Endothelial cell of hepatic sinusoid (primary cell): Measurements from ENCODE around the gene LPIN3.

Experiments
- in situ Hi-C: cut with HindIII; loops from 2 replicates; pipeline ENCODE4 v1.10.0; 2017; ENCODE audit warnings: low sequenced_read_pairs

Gene LPIN3

DNA sequence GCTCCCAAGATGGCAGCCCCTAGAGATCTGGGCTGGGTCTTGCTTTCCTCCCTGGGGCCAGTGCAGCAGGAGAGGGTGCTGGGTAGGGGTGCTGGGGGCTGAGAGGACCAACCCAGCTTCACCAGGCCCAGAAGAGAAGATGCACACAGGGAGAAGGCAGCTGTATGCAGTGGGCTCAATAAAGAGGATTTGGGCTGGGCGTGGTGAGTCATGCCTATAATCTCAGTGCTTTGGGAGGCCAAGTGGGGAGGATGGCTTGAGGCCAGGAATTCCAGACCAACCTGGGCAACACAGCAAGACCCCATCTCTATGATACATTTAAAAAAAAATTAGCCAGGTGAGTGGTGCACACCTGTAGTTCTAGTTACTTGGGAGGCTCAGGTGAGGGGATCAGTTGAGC, 51.7 kb downstream of the LPIN3 start:
- in situ Hi-C loops, result no loop called here

DNA sequence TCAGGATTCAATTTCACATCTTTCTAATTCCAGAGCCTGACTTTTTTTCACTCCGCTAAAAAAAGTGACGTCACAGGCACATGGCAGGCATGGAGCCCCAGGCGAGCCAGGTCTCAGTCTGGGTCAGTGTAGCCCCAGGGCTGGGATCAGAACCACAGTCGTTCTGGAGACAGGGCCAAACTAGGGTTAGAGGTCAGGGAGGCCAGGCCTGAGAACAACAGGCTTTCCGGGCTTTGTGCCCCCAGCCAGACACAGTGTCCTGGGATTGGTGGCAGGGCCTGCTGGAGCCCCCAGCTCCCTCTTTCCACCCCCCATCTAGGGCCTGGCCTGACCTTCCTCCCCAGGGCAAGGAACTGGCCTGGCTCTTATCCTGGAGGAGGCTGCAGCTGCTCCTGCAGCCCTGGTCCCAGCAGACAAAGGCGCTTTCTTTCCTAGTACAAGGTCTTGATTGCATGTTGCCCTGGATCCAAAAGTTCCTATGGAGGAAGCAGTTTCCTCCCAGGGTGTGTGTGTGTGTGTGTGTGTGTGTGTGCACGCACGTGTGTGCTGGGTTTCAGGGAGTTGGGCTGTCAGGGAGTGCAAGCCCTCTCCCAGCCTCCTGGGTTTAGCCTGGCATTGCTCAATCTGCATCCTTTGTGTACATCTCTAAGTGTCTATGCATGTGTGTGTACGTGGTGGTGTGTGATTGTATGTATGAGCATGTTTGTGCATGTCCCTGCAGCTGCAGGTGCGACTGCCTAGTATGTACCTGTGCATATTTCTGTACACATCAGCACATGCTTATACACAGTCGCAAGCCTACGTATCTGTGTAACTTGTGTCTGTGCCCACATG, 52.5 kb downstream of the LPIN3 start:
- in situ Hi-C loops, result no loop called here

DNA sequence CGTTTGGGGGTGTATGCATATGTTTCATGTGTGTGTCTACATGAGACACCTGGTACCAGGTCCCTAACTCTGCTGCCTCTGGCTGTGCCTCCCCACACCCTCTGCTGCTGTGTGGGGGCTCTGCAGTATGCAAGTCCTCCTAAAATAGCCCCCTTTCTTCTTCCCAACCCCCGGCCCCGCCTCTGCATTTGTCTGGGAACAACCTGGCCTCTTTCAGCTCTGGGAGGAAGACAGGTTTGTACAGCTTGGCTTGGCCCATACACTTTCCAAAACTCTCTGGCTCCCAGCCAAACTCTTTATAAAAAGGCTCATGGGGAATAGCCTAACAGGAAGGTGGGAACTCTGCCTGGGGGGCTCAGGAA, 53.1 kb downstream of the LPIN3 start:
- in situ Hi-C loops, result no loop called here

DNA sequence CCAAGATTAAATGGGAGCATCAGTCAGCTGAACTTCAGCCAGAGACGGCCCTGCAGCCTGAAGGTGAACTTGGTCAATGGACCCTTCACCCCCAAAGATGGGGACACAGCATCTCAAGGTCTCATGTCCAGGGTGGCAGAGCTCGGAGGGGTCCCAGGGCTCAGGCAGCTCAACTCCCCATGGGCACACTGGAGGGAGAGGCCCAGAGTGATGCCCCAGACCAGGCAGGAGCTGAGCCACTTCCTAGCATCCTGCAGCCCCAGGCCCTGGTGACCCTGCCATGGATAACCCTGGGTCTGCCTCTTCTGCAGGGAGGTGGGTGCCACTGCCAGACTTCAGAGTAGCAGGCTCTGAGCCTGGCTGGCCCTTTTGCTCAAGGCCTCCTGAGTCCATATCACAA, 53.5 kb downstream of the LPIN3 start:
- in situ Hi-C loops, result no loop called here

DNA sequence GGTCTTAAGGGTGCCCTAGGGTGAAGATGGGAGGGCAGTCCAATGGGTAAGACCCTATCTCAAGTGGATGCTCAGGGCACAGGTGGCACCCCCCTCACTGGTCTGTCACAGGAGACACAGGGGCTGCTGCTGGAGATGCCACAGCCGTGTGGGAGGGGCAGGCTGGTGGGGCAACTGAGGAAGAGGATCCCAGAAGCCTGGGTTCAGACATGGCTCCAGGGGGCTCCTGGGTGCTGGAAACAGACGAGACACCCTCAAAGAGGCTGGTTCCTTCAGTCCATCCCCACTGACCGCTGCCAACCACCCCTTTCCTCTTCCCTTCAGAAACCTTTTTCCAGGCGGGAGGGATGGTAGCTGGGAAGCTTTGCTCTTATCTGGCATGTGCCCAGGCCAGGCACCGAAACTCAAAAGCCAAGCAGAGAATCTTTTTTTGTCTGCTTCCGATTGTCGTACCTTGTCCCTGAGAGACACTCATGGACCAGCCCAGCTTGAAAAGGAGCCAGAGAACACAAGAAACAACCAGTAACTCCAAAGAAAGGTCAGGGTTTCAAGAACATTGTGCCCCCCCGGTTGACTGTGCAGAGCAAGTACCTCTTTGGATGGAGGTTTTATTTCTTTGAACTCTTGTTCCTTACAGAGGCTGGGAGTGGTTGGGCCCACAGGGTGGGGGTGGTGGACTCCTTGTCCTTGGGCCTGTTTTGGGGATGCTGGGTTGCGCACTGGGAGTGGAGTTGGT, 54.5 kb downstream of the LPIN3 start:
- in situ Hi-C loops, result no loop called here

DNA sequence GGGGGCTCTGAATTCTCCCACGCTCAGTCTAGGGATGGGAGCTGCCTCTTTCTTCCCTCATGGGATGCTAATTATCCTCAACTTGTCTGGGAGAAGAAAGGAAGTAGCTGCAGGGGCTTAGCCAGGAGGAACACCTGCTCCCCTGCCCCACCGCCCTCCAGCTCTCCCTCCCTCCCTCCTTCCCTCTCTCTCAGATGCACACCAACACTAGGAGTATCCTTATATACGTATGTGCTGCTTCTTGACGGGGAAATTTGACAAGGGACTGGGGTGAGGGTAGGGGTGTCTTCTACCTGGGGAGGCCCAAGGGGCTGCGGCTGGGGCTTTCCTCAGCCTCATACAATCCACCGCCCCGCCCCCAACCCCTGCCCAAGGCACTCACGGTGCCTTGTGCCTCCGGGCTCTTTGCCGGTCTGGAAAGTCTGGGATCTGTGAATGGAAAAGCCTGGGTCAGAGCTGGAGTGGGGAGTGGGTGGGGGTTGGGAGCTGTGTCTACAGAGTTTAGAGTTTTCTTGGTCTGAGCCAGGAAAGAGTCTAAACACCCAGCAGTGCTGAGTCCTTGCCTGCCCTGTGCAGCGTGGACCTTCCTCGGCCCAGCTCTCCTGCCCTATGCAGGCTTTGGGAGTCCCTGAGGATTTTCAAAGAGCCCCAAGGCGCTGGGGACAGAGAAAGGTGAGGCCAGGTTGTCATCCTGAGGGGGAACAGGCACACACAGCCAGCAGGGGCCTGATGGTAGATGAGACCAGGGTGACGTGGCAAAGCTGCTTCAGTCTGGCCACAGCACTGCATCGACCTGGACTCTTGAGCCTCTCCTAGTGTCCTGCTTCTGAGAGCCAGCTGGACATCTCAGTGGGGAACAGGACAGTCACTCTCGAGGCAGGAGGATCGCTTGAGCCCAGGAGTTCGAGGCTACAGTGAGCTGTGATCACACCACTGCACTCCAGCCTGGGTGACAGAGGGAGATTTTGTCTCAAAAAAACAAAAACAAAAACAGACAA, 55.3 kb downstream of the LPIN3 start:
- in situ Hi-C loops, result no loop called here

DNA sequence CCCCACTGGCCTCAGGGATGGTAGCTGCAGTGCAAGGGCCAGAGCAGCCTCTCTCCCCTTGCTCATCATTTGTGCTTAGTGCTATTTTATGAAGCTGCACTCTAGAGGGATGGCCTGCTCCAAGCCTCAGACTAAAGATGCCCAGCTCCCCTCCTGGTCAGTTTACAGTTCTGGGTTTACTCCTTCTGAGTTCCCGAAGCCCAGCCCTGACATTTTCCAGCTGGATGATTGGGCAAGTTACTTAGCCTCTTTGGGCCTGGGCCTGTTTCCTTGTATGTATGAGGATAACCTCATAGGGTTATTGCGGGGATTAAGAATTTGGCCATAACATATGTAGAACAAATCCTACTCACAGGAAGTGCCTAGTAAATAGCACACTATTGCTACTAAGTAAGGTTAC, 57.8 kb downstream of the LPIN3 start:
- in situ Hi-C loops, result no loop called here

DNA sequence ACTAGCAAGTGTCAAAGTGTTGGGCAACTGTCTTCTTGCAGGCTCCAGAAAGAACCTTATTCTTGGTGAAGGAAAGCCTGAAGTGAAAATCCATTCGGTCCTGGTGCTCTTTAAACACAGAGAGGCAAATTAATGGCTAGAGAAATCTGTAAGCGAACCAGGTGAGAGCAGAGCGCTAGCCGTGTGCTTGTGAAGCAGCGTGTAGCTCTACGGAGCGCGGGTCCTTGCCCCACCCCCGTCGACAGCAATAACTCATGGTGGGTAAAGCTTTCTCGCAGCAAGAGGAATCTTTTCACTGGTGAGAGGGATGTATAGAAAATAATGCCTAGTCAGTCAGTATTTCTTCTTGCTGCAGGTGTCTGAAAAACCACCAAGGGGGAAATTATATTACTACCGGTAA, 63.0 kb downstream of the LPIN3 start:
- in situ Hi-C loops, result no loop called here

DNA sequence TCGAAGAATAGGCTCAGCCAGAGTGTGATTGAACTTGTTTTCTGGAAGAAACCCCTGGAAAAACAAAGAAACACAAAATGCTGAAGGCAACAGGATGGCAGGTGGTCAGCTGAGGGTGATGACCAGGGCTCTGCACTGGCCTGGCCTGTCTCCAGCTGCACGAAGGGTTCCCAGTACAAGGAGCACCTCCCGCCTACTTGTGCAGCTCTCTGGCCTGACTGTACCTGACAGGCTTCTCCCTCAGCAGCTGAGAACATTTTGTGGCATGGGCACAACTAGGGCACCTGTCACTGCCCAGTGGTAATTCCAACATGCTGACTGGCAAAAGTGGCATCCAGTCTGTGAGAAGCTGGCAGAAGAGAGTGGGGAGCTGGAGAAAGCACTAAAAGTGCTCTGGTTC, 64.8 kb downstream of the LPIN3 start:
- in situ Hi-C loops, result no loop called here

DNA sequence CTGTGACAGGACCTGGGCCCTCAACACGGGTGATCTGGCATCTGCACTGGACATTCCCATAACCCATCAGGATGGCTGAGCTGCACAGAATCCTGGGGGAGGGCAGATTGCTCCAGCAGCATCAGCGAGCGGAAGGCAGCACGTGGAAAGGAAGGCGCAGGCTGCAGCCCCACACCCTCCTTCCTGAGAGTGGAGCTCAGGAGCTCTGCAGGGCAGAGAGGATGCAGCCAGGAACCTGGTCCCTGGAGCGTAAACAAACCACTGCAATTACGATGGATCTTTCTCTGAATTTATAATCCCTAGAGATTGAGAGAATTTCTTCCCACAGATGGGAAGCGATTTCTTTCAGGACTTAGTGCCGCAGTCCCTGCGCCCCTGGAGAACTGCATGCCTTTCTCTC, 65.7 kb downstream of the LPIN3 start:
- in situ Hi-C loops, result no loop called here

DNA sequence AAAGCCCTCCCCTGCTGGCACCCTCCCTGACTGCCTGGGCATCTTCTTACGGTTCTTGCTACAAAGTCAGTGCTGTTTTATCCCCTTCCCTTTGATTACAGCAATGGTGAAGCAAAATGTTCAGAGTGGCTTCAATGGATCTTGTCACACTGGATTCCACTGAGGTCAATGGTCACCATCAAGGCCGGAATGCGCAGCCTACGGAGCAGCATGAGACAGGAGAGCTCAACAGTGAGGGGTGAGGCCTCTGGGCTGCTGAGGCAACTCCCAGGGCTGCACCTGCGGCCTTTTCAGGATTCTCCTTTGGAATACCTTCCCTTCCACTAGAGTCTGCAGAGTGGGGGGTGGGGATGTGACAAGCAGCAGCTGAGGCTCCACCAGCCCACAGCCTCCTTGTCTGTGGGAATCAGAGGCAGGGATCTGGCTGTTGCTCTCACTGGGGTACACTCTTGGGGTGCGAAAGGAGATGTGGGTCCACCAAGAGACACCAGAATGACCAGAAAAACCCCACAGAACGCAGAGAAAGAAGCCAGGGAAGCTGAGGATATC, 66.3 kb downstream of the LPIN3 start:
- in situ Hi-C loops, result no loop called here

DNA sequence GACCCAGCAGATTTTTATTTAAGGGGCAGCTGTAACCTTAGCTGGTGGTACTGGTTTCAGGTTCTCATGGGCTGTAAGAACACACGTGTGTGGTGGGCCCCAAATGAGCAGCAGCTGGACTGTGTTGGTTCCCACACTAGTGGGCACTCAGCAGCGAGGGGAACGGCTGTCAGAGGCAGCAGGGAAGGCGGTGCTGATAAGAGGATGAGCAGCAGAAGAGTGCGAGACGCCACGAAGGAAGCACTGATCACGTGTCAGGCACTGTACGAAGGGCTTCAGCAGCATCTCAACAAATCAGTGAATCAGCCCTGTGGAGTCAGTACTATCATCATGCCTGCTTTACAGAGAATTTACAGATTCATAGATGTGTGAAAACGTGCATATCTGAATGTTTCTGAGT, 67.0 kb downstream of the LPIN3 start:
- in situ Hi-C loops, result no loop called here

DNA sequence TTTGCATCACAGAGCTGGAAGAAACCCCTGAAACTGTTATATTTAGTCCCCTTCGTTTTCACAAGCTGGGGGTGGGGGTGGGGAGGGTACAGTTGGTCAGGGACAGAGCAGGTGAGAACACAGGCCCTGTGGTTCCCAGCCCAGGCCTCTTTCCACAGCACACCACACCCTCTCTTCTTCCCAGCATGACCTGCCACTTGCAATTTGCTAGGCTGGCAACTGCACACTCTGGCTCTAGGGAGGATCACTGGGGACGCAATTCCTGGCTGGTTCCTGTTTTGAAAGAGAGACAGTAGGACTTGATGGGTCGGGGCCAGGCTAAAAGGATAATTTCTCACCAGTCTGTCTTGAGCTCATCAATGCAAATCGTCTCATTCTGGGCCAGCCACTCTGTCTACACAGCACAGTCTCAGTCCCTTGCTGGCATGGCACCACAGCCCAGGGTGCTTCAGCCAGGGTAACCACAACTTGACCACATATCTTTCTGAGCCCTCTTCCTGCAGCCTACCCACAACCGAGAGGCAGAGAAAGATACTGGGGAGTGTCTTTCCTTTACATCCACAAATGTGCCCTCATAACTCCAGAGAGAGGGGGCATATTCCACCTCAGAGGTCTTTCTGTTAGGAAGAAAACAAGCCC, 67.7 kb downstream of the LPIN3 start:
- in situ Hi-C loops, result no loop called here

DNA sequence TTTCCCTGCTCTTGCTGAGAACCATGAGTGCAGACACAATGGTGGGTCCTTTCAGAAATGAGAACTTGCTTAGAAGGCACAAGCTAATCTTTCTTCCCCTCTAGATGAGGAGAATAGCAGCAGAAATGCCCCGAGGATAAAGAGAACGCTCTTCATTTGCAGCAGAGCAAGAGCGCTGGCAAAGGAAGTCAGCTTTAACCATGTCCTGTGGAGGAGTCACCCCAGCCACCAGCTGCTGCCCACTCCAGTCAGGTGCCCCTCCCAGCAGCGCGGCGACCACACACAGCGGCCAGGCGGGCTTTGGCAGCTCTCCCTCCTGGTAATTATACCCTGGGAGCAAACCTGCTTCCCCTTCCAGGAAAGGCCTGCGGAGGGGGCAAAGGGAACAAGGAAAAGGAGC, 68.4 kb downstream of the LPIN3 start:
- in situ Hi-C loops, result no loop called here
